SK-N-SH (cell line): ENCODE measurements around the gene PIEZO2. TPM values are rescaled to one million over a fixed set of nuclear protein-coding genes. Genes with fewer than 3 reads are reported as not detected.

Source experiments
- CTCF ChIA-PET: fragments of 300-600, 350-600 bp; formaldehyde crosslinking; extraction: SDS; loops from one replicate; lab custom pipeline; 2021; lab: Yijun Ruan, JAX
- POLR2A ChIA-PET: fragments of 350-600 bp; sonication (Branson Sonifier 250); formaldehyde crosslinking; extraction: SDS; loops from one replicate; lab custom pipeline; 2020; ENCODE audit warnings: antibody characterized with exemption, inconsistent platforms; lab: Yijun Ruan, JAX
- DNase-seq: peaks from one replicate; pipeline ENCODE4 v3.0.0; 2012
- H2AFZ ChIP-seq: fragments of 200-600 bp; sonication (generic); 2 replicates; pipeline ENCODE4 v1.8.1; 2016; ENCODE audit warnings: antibody characterized with exemption, mild to moderate bottlenecking, low read depth
- H3F3A ChIP-seq: fragments of 200-600 bp; sonication (generic); replicated peaks from 2 replicates; pipeline ENCODE3; 2016; ENCODE audit warnings: antibody characterized with exemption, mild to moderate bottlenecking; ENCODE audit not compliant: insufficient read depth
- H3K27ac ChIP-seq, 2 experiments: fragments of 200-500 bp in 1 of 2; fragments of 200-600 bp in 1 of 2; sonication (Bioruptor generic) in 1 of 2; sonication (generic), shearing (Covaris generic) in 1 of 2; 2 replicates each; pipeline versions ENCODE4 v1.5.1 to v1.6.1; 2014 to 2016; ENCODE audit warnings: low read depth in 2 of 2, inconsistent platforms in 1 of 2, low read length in 1 of 2, mild to moderate bottlenecking in 1 of 2, mixed read lengths in 1 of 2
- H3K27me3 ChIP-seq: fragments of 200-600 bp; sonication (generic), shearing (Covaris generic); 2 replicates; pipeline ENCODE4 v1.6.1; 2016; ENCODE audit warnings: mixed run types; ENCODE audit not compliant: insufficient read depth
- H3K36me3 ChIP-seq, 2 experiments: fragments of 200-500 bp in 1 of 2; fragments of 200-600 bp in 1 of 2; sonication (Bioruptor generic) in 1 of 2; sonication (generic) in 1 of 2; replicated peaks in 1 of 2; 2 replicates each; pipeline versions ENCODE3 to v1.5.1; 2014 to 2016; ENCODE audit warnings: low read length in 1 of 2, mild to moderate bottlenecking in 1 of 2; ENCODE audit not compliant: insufficient read depth in 2 of 2, control insufficient read depth in 1 of 2
- H3K4me1 ChIP-seq, 2 experiments: fragments of 200-500 bp in 1 of 2; fragments of 200-600 bp in 1 of 2; sonication (Bioruptor generic) in 1 of 2; sonication (generic), shearing (Covaris generic) in 1 of 2; 2 replicates each; pipeline versions ENCODE4 v1.5.1 to v1.6.1; 2014 to 2016; ENCODE audit warnings: low read depth in 1 of 2, low read length in 1 of 2, mixed run types in 1 of 2; ENCODE audit not compliant: insufficient read depth in 2 of 2, control insufficient read depth in 1 of 2
- H3K4me2 ChIP-seq: fragments of 200-600 bp; sonication (generic), shearing (Covaris generic); 2 replicates; pipeline ENCODE4 v1.6.1; 2017; ENCODE audit warnings: mixed run types
- H3K4me3 ChIP-seq, 2 experiments: fragments of 200-500 bp in 1 of 2; fragments of 200-600 bp in 1 of 2; sonication (Bioruptor generic) in 1 of 2; sonication (generic), shearing (Covaris generic) in 1 of 2; 2 replicates each; pipeline versions ENCODE4 v1.5.1 to v1.8.1; 2014 to 2016; ENCODE audit warnings: low read depth in 2 of 2, inconsistent platforms in 1 of 2, low read length in 1 of 2, mild to moderate bottlenecking in 1 of 2, mixed read lengths in 1 of 2, moderate library complexity in 1 of 2
- H3K79me2 ChIP-seq: fragments of 200-600 bp; sonication (generic); 2 replicates; pipeline ENCODE4 v1.8.1; 2017; ENCODE audit warnings: mild to moderate bottlenecking; ENCODE audit not compliant: insufficient read depth
- H3K9ac ChIP-seq: fragments of 200-600 bp; sonication (generic); 2 replicates; pipeline ENCODE4 v1.6.1; 2017; ENCODE audit warnings: mixed run types
- H3K9me2 ChIP-seq: fragments of 200-600 bp; sonication (generic); 2 replicates; pipeline ENCODE4 v1.6.1; 2017; ENCODE audit warnings: mixed run types
- H3K9me3 ChIP-seq: fragments of 200-600 bp; sonication (generic); 2 replicates; pipeline ENCODE4 v1.6.1; 2017; ENCODE audit warnings: mixed run types, mild to moderate bottlenecking, moderate library complexity
- H4K20me1 ChIP-seq: fragments of 200-600 bp; sonication (generic); 2 replicates; pipeline ENCODE4 v1.6.1; 2017; ENCODE audit warnings: mild to moderate bottlenecking, mixed run types; ENCODE audit not compliant: insufficient read depth
- CTCF ChIP-seq: fragments of 200-600 bp; sonication (generic); IDR thresholded peaks from 2 replicates; pipeline ENCODE4 v1.6.1; 2017; ENCODE audit warnings: antibody characterized with exemption, mild to moderate bottlenecking, moderate library complexity
- EP300 ChIP-seq, 2 experiments: IDR thresholded peaks; 2 replicates each; pipeline versions ENCODE4 v1.4.0 to v1.6.1; 2012; ENCODE audit warnings: borderline replicate concordance in 1 of 2, low read depth in 1 of 2, low read length in 1 of 2
- EZH2phosphoT487 ChIP-seq: fragments of 200-600 bp; sonication (generic); IDR thresholded peaks from 2 replicates; pipeline ENCODE4 v1.6.1; 2017; ENCODE audit warnings: low read depth, mixed run types, mild to moderate bottlenecking, antibody characterized with exemption, moderate library complexity, borderline replicate concordance
- GABPA ChIP-seq: IDR thresholded peaks from 2 replicates; pipeline ENCODE4 v1.4.0; 2012; ENCODE audit warnings: low read depth, mild to moderate bottlenecking
- RAD21 ChIP-seq: IDR thresholded peaks from 2 replicates; pipeline ENCODE4 v1.6.1; 2012; ENCODE audit warnings: mild to moderate bottlenecking, low read length
- RCOR1 ChIP-seq: fragments of 150-350 bp; IDR thresholded peaks from 2 replicates; pipeline ENCODE4 v1.6.1; 2017; ENCODE audit warnings: antibody characterized with exemption, low read length
- REST ChIP-seq: IDR thresholded peaks from 2 replicates; pipeline ENCODE4 v1.6.1; 2012; ENCODE audit warnings: mild to moderate bottlenecking, low read depth, low read length, moderate library complexity
- SMC3 ChIP-seq: IDR thresholded peaks from 2 replicates; pipeline ENCODE4 v1.6.1; 2012; ENCODE audit warnings: low read depth, low read length, improper control_type of control experiment
- USF1 ChIP-seq: IDR thresholded peaks from 2 replicates; pipeline ENCODE4 v1.4.0; 2012; ENCODE audit warnings: low read depth, borderline replicate concordance
- ZBTB33 ChIP-seq: IDR thresholded peaks from 2 replicates; pipeline ENCODE4 v1.4.0; 2012; ENCODE audit warnings: low read depth, borderline replicate concordance
- WGBS: methylation state at CpG from one replicate; pipeline ENCODE4 v1.1.6; 2017; ENCODE audit warnings: low lambda C conversion rate; 5-methylcytosine and 5-hydroxymethylcytosine counted together
- polyA plus RNA-seq, 3 experiments: library from polyadenylated mRNA; depleted of rRNA; stranded (reverse); fragments of >200 nt; gene quantifications; 2 replicates each; pipeline ENCODE4 v1.2.3, GENCODE V29; 2012
- TF ChIP-seq, protein P1 (sequence below): fragments of 150-350 bp; IDR thresholded peaks from 2 replicates; pipeline ENCODE4 v1.6.1; 2016; ENCODE audit warnings: mild to moderate bottlenecking, low read depth, low read length

Gene PIEZO2
- polyA plus RNA-seq, 1 of the 3 experiments (the other 2 are of a cell fraction): not detected

DNA sequence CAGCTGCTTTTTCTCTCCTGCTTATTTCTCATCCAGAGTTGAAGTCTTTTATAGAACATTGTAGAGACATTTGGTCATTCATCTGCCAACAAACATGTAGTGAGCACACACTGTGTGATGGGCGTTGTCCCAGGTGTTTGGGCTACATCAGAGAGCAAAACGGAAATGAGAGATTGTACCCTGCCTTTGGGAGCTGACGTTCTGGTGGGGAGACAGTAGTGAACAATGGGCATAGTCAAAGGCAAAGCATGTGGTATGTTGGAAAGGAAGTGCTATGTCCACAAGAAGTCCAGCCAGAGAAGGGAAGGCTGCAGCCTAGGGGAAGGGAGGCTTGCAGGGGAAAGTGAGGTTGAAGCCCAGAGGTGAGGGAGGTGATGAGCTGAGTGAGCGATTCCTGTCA lies 78.1 kb downstream of the PIEZO2 start:
- Histone ChIP-seq H3K4me2 (no peak overlapping the region), H4K20me1 (no peaks in the 10 kb centered on the region), H3K4me3 (no peak overlapping the region), H3K79me2 (no peaks in the 10 kb centered on the region), H3K9me2 (no peaks in the 10 kb centered on the region), H3K27me3 (peaks cover 6% of the 10 kb centered on the region; the same call in 1 of the 2 replicates), H3K36me3 (no peaks in the 10 kb centered on the region), H3F3A (no peaks in the 10 kb centered on the region), H3K9ac (no peak overlapping the region), H3K4me1 (no peaks in the 10 kb centered on the region), H2AFZ (no peak overlapping the region), H3K27ac (no peak overlapping the region), H3K9me3 (no peaks in the 10 kb centered on the region)
- no peak for DNase-seq
- ChIA-PET CTCF (no interaction called here), POLR2A (no interaction called here)
- TF ChIP-seq RAD21 (no peak), EZH2phosphoT487 (no peak), CTCF (no peak), REST (no peak), RCOR1 (no peak), ZBTB33 (no peak)
- WGBS: 2% methylated on average over 4 of the region's 4 CpGs

DNA sequence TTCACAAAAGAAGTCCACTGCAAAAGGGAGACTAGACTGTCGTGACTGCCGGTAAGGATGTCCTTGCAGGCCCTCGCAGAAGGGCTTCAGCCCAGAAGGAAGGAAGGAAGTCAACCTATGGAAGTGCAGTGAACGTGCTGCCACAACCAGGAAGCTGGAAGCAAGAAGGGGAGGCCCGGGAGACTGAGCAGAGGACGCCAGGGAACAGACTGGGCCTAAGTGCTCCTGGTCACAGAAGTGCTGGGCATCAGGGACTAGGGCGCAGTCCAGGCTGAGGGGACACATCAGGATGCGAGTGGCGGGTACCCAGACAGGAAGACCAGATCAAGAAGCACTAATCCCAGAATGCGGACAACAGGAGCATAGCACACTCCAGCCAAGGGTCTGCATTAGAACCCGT lies 78.8 kb downstream of the PIEZO2 start:
- Histone ChIP-seq H3K4me1 (no peaks in the 10 kb centered on the region), H4K20me1 (no peaks in the 10 kb centered on the region), H2AFZ (no peak overlapping the region), H3K36me3 (no peaks in the 10 kb centered on the region), H3K27ac (no peak overlapping the region), H3K79me2 (no peaks in the 10 kb centered on the region), H3K9ac (no peak overlapping the region), H3K4me2 (no peak overlapping the region), H3K9me2 (no peaks in the 10 kb centered on the region), H3K9me3 (no peaks in the 10 kb centered on the region), H3K27me3 (peaks cover 5% of the 10 kb centered on the region; the same call in 1 of the 2 replicates), H3F3A (no peaks in the 10 kb centered on the region), H3K4me3 (no peak overlapping the region)
- CTCF ChIA-PET: no interaction called here
- DNase-seq: no peak
- WGBS: 1% methylated on average over 11 of the region's 11 CpGs
- POLR2A ChIA-PET: no interaction called here
- no peak for TF ChIP-seq USF1
- TF ChIP-seq EP300 (IDR thresholded peaks at IDR 0.05; ENCODE audit: borderline replicate concordance in 1 of 2, low read depth in 1 of 2, low read length in 1 of 2): no peak
- no peak for TF ChIP-seq SMC3
- TF ChIP-seq, protein P1, sequence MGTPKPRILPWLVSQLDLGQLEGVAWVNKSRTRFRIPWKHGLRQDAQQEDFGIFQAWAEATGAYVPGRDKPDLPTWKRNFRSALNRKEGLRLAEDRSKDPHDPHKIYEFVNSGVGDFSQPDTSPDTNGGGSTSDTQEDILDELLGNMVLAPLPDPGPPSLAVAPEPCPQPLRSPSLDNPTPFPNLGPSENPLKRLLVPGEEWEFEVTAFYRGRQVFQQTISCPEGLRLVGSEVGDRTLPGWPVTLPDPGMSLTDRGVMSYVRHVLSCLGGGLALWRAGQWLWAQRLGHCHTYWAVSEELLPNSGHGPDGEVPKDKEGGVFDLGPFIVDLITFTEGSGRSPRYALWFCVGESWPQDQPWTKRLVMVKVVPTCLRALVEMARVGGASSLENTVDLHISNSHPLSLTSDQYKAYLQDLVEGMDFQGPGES: no peak
- TF ChIP-seq REST: no peak
- no peak for TF ChIP-seq GABPA
